A673 (cell line): ENCODE results near the gene STAB2. TPM values are rescaled to one million over a fixed set of nuclear protein-coding genes. Genes with fewer than 3 reads are reported as not detected.

Source experiments
- BruUV-seq: library from RNA; stranded (reverse); fragments of 400-500 nt; replicated peaks from 2 replicates; lab custom pipeline; 2021; lab: Mats Ljungman, UMichigan
- CTCF ChIA-PET: fragments of 300-600 bp; sonication (Branson Sonifier 250); formaldehyde crosslinking; loops from one replicate; lab custom pipeline; 2022; ENCODE audit warnings: antibody characterized with exemption; lab: Charles Lee
- POLR2A ChIA-PET: fragments of 300-600 bp; sonication (Branson Sonifier 250); formaldehyde crosslinking; loops from one replicate; lab custom pipeline; 2022; ENCODE audit warnings: antibody characterized with exemption; ENCODE audit not compliant: low non-redundant PET; lab: Charles Lee
- DNase-seq: peaks from one replicate; pipeline ENCODE4 v3.0.0-alpha.2; 2015; ENCODE audit warnings: low spot score
- H3K27ac ChIP-seq: fragments of 200-600 bp; sonication (generic); 2 replicates; pipeline ENCODE4 v1.5.1; 2016; ENCODE audit warnings: mixed run types, low read depth, mild to moderate bottlenecking, mixed read lengths, antibody characterized with exemption, low read length; ENCODE audit not compliant: poor library complexity, severe bottlenecking
- H3K27me3 ChIP-seq: fragments of 200-600 bp; sonication (generic); replicated peaks from 2 replicates; pipeline ENCODE4 v1.6.1; 2017; ENCODE audit warnings: mixed run types, low read depth, mild to moderate bottlenecking, mixed read lengths, antibody characterized with exemption, low read length; ENCODE audit not compliant: insufficient read depth, poor library complexity
- H3K36me3 ChIP-seq: fragments of 200-600 bp; sonication (generic); 2 replicates; pipeline ENCODE4 v1.6.1; 2016; ENCODE audit warnings: mixed run types, mild to moderate bottlenecking, mixed read lengths, antibody characterized with exemption, low read length; ENCODE audit not compliant: insufficient read depth, poor library complexity, severe bottlenecking
- H3K4me1 ChIP-seq: fragments of 200-600 bp; sonication (generic); 2 replicates; pipeline ENCODE4 v1.6.1; 2017; ENCODE audit warnings: mixed run types, mild to moderate bottlenecking, mixed read lengths, antibody characterized with exemption, low read length; ENCODE audit not compliant: insufficient read depth, poor library complexity, severe bottlenecking
- H3K4me3 ChIP-seq: fragments of 200-600 bp; sonication (generic); 2 replicates; pipeline ENCODE4 v1.5.1; 2016; ENCODE audit warnings: low read depth, mixed run types, mild to moderate bottlenecking, mixed read lengths, low read length; ENCODE audit not compliant: poor library complexity, severe bottlenecking
- H3K9me3 ChIP-seq: fragments of 200-600 bp; sonication (generic); 2 replicates; pipeline ENCODE4 v1.6.1; 2016; ENCODE audit warnings: mixed run types, low read depth, mild to moderate bottlenecking, mixed read lengths, antibody characterized with exemption, low read length; ENCODE audit not compliant: poor library complexity, severe bottlenecking
- CTCF ChIP-seq: fragments of 300-800, 200-600 bp; sonication (generic); conservative IDR thresholded peaks from 2 replicates; pipeline ENCODE4 v1.5.1; 2017; ENCODE audit warnings: low read depth, mild to moderate bottlenecking, antibody characterized with exemption, low read length, moderate library complexity, mixed read lengths
- EZH2 ChIP-seq: fragments of 200-600 bp; sonication (generic); IDR thresholded peaks from 2 replicates; pipeline ENCODE4 v1.6.1; 2017; ENCODE audit warnings: borderline replicate concordance, low read depth, mild to moderate bottlenecking, mixed read lengths, antibody characterized with exemption, low read length; ENCODE audit not compliant: poor library complexity, severe bottlenecking
- intact Hi-C: fragments of 100-400 bp; cut with micrococcal nuclease; formaldehyde crosslinking; loops from one replicate; pipeline ENCODE4 v1.10.0; 2022; ENCODE audit not compliant: unreplicated experiment
- total RNA-seq: library from RNA; stranded (reverse); gene quantifications from 2 replicates; pipeline ENCODE4 v1.2.3, GENCODE V29; 2021

STAB2 gene
- total RNA-seq, 1 experiment from 2014 or later = not detected

GRCh38 chr12:103688376-103689063 lies 101.4 kb downstream of the STAB2 start:
- H3K4me3 ChIP-seq = no peak overlapping the region
- H3K9me3 ChIP-seq = no peaks in the 10 kb centered on the region
- peaks cover 28% of the 10 kb centered on the region for H3K27me3 ChIP-seq
- no peaks in the 10 kb centered on the region for H3K4me1 ChIP-seq
- TF ChIP-seq EZH2 = no peak
- TF ChIP-seq CTCF = no peak
- no peak overlapping the region for H3K27ac ChIP-seq
- no peak for DNase-seq
- H3K36me3 ChIP-seq = no peaks in the 10 kb centered on the region
- ChIA-PET CTCF (no interaction called here), POLR2A (no interaction called here)
- intact Hi-C loops = no loop called here
- no TSS peak for BruUV-seq

- Histone ChIP-seq H3K36me3 (no peaks in the 10 kb centered on the region), H3K27ac (no peak overlapping the region), H3K9me3 (no peaks in the 10 kb centered on the region), H3K27me3 (peaks cover 29% of the 10 kb centered on the region), H3K4me1 (no peaks in the 10 kb centered on the region), H3K4me3 (no peak overlapping the region)
- no peak for DNase-seq
- TF ChIP-seq CTCF (no peak), EZH2 (no peak)
- ChIA-PET CTCF (no interaction called here), POLR2A (no interaction called here)
- intact Hi-C loops = no loop called here
- BruUV-seq = no TSS peak
Observed at GRCh38 chr12:103690426-103690825, 103.4 kb downstream of the STAB2 start.

GRCh38 chr12:103691063-103691462 lies 104.0 kb downstream of the STAB2 start:
- H3K9me3 ChIP-seq = no peaks in the 10 kb centered on the region
- no peak overlapping the region for H3K27ac ChIP-seq
- intact Hi-C loops = no loop called here
- no peak for DNase-seq
- POLR2A ChIA-PET = no interaction called here
- TF ChIP-seq EZH2 (no peak), CTCF (no peak)
- CTCF ChIA-PET = no interaction called here
- H3K27me3 ChIP-seq = peaks cover 36% of the 10 kb centered on the region
- no peaks in the 10 kb centered on the region for H3K4me1 ChIP-seq
- no peaks in the 10 kb centered on the region for H3K36me3 ChIP-seq
- H3K4me3 ChIP-seq = no peak overlapping the region
- no TSS peak for BruUV-seq
